Measurements from ENCODE around the gene SAMD4B. TPM values are rescaled to one million over a fixed set of nuclear protein-coding genes. Genes with fewer than 3 reads are reported as not detected.

SAMD4B gene
- total and polyA plus RNA-seq, 9 of the 15 experiments (the other 6 are each of a cell fraction or from before 2014, with no cell fraction given), result 3.4 to 90.5 (median 38.0) TPM

GRCh38 chr19:39351537-39352064 lies 9.4 kb downstream of the SAMD4B start (continued):
- peak in 1 of 2 experiments; percentile 55; a peak in 1 of 4 replicates for TF ChIP-seq ARNT (IDR thresholded peaks at IDR 0.05)
- TF ChIP-seq POLR2B (IDR thresholded peaks at IDR 0.05; ENCODE audit: low read depth, partially characterized antibody), result no peak
- TF ChIP-seq RFX5 (IDR thresholded peaks at IDR 0.05; ENCODE audit: low read depth, low read length), result peak; percentile 85
- no peak for TF ChIP-seq NCOA1 (IDR thresholded peaks at IDR 0.05; ENCODE audit: low read depth)

GRCh38 chr19:39352381-39353255 lies 10.4 kb downstream of the SAMD4B start:
- H2AFZ ChIP-seq (ENCODE audit: low read depth, low read length), result no peak overlapping the region
- no peaks in the 10 kb centered on the region for H3K27me3 ChIP-seq (ENCODE audit: control insufficient read depth in 2 of 2, insufficient read depth in 2 of 2, low read length in 2 of 2)
- TF ChIP-seq PHTF2 (CRISPR knock-in tag; IDR thresholded peaks at IDR 0.05), result no peak
- TF ChIP-seq ZNF316 (IDR thresholded peaks at IDR 0.05), result peak; percentile 58
- TF ChIP-seq HMBOX1 (IDR thresholded peaks at IDR 0.05), result no peak
- TF ChIP-seq C11orf30 (IDR thresholded peaks at IDR 0.05; ENCODE audit: low read depth), result peak; percentile 25; the same call in 1 of the 2 replicates
- TF ChIP-seq ZNF3 (CRISPR knock-in tag; IDR thresholded peaks at IDR 0.05), result no peak
- 0 out of 2 replicates have a peak, but pooled peaks have one; percentile 15 for TF ChIP-seq MAFG (tag; conservative IDR thresholded peaks at IDR 0.05)
- H3K4me2 ChIP-seq (ENCODE audit: insufficient read depth, low read length), result no peak overlapping the region
- no peak overlapping the region; a peak in 1 of 4 replicates for H3K9ac ChIP-seq (ENCODE audit: insufficient read depth in 1 of 2, low read depth in 2 of 2, low read length in 2 of 2)
- H3K9me1 ChIP-seq (ENCODE audit: control insufficient read depth, insufficient read depth, low read length), result peaks cover 6% of the 10 kb centered on the region
- no peak overlapping the region for H3K27ac ChIP-seq (ENCODE audit: extremely low read depth, low read depth, low read length)
- peaks cover 22% of the 10 kb centered on the region for H4K20me1 ChIP-seq (replicated peaks; ENCODE audit: control insufficient read depth, insufficient read depth, low read length)
- ChIA-PET POLR2A (interaction anchor here (0.6 to 0.8 kb wide), 3 partner anchors 39 to 574 kb away, joined by 3 read pairs; partner anchors contain the start of gene ACP7), CTCF (ENCODE audit: low intra/inter-chr PET ratio) (no interaction called here)
- H3K4me1 ChIP-seq (replicated peaks in 1 of 2; ENCODE audit: control insufficient read depth in 2 of 2, insufficient read depth in 2 of 2, low read length in 2 of 2), result peaks cover 25 to 64% of the 10 kb centered on the region in 2 experiments
- intact Hi-C loops (cut with micrococcal nuclease), result no loop called here
- FAIRE-seq (peak; percentile 58), DNase-seq (ENCODE audit: extremely low read depth in 1 of 4, low spot score in 3 of 4) (peak in 1 of 4 experiments; percentile 34), ATAC-seq (no peak)
- no peak overlapping the region for H3K4me3 ChIP-seq
- BruUV-seq (replicated peaks), result no TSS peak
- peaks cover 87% of the 10 kb centered on the region for H3K36me3 ChIP-seq (ENCODE audit: control insufficient read depth, insufficient read depth, low read length)
- in situ Hi-C loops (cut with MboI), result no loop called here
- H3K79me2 ChIP-seq (ENCODE audit: control insufficient read depth, insufficient read depth, low read length), result peaks cover 66% of the 10 kb centered on the region
- H3K9me3 ChIP-seq (replicated peaks; ENCODE audit: control insufficient read depth, insufficient read depth, low read depth, low read length), result no peaks in the 10 kb centered on the region
- WGBS (ENCODE audit: insufficient coverage, low coverage, missing lambda C conversion rate), result 58% methylated on average over 12 of the region's 12 CpGs

All from K562 (cell line).